Mononuclear cell (primary cell): ENCODE data around the gene ITGA11. TPM values are rescaled to one million over a fixed set of nuclear protein-coding genes. Genes with fewer than 3 reads are reported as not detected.

Experiments
- H3K27me3 ChIP-seq: 2 replicates; pipeline ENCODE4 v1.6.0; 2011; ENCODE audit warnings: low read length, control low read depth; ENCODE audit not compliant: insufficient read depth
- H3K4me1 ChIP-seq: 2 replicates; pipeline ENCODE4 v1.5.1; 2011; ENCODE audit warnings: mild to moderate bottlenecking, low read length, control low read depth; ENCODE audit not compliant: insufficient read depth
- H3K4me3 ChIP-seq: 2 replicates; pipeline ENCODE4 v1.5.1; 2011; ENCODE audit warnings: mild to moderate bottlenecking, low read length, moderate library complexity
- H3K9me3 ChIP-seq: 2 replicates; pipeline ENCODE4 v1.5.1; 2011; ENCODE audit warnings: low read depth, mild to moderate bottlenecking, control low read depth, low read length
- total RNA-seq: library from RNA; depleted of rRNA; stranded (reverse); fragments of >200 nt; gene quantifications from one replicate; pipeline ENCODE4 v1.2.3, GENCODE V29; 2012

Gene ITGA11
- total RNA-seq, 1 donor = under 0.01 TPM

- Histone ChIP-seq H3K9me3 (no peaks in the 10 kb centered on the region), H3K4me1 (peaks cover 2% of the 10 kb centered on the region), H3K27me3 (peaks cover 34% of the 10 kb centered on the region), H3K4me3 (no peak overlapping the region)
Measured at GRCh38 chr15:68436680-68437079, 4.7 kb upstream of the ITGA11 start.

- Histone ChIP-seq H3K4me3 (no peak overlapping the region), H3K27me3 (peaks cover 39% of the 10 kb centered on the region), H3K9me3 (no peaks in the 10 kb centered on the region), H3K4me1 (peaks cover 7% of the 10 kb centered on the region)
Measured at GRCh38 chr15:68435966-68436365, 4.0 kb upstream of the ITGA11 start.

GRCh38 chr15:68434021-68434420 lies 2.1 kb upstream of the ITGA11 start:
- H3K4me1 ChIP-seq = peaks cover 7% of the 10 kb centered on the region
- no peaks in the 10 kb centered on the region for H3K9me3 ChIP-seq
- no peak overlapping the region for H3K4me3 ChIP-seq
- H3K27me3 ChIP-seq = peaks cover 54% of the 10 kb centered on the region

GRCh38 chr15:68433551-68433950 lies 1.6 kb upstream of the ITGA11 start:
- Histone ChIP-seq H3K4me1 (peaks cover 7% of the 10 kb centered on the region), H3K27me3 (peaks cover 54% of the 10 kb centered on the region), H3K4me3 (no peak overlapping the region), H3K9me3 (no peaks in the 10 kb centered on the region)

- no peak overlapping the region for H3K4me3 ChIP-seq
Measured at GRCh38 chr15:68432441-68433064, 590 bp upstream of the ITGA11 start.

GRCh38 chr15:68431037-68431791 lies 749 bp downstream of the ITGA11 start:
- H3K4me1 ChIP-seq = peaks cover 7% of the 10 kb centered on the region
- H3K4me3 ChIP-seq = no peak overlapping the region
- H3K27me3 ChIP-seq = peaks cover 54% of the 10 kb centered on the region
- no peaks in the 10 kb centered on the region for H3K9me3 ChIP-seq

More at GRCh38 chr15:68432441-68433064, 590 bp upstream of the ITGA11 start:
- H3K4me1 ChIP-seq = peaks cover 7% of the 10 kb centered on the region
- H3K9me3 ChIP-seq = no peaks in the 10 kb centered on the region
- peaks cover 54% of the 10 kb centered on the region for H3K27me3 ChIP-seq

GRCh38 chr15:68430471-68431036 lies 1.4 kb downstream of the ITGA11 start:
- Histone ChIP-seq H3K4me3 (no peak overlapping the region), H3K27me3 (peaks cover 50% of the 10 kb centered on the region), H3K4me1 (peaks cover 7% of the 10 kb centered on the region), H3K9me3 (no peaks in the 10 kb centered on the region)

- Histone ChIP-seq H3K4me3 (no peak overlapping the region), H3K9me3 (no peaks in the 10 kb centered on the region), H3K27me3 (peaks cover 49% of the 10 kb centered on the region), H3K4me1 (peaks cover 7% of the 10 kb centered on the region)
Measured at GRCh38 chr15:68429691-68430470, 2.1 kb downstream of the ITGA11 start.

GRCh38 chr15:68428431-68428940 lies 3.5 kb downstream of the ITGA11 start:
- no peak overlapping the region for H3K4me3 ChIP-seq
- H3K4me1 ChIP-seq = peaks cover 7% of the 10 kb centered on the region
- H3K9me3 ChIP-seq = no peaks in the 10 kb centered on the region
- peaks cover 36% of the 10 kb centered on the region for H3K27me3 ChIP-seq

- Histone ChIP-seq H3K4me3 (no peak overlapping the region), H3K4me1 (peaks cover 7% of the 10 kb centered on the region), H3K27me3 (peaks cover 31% of the 10 kb centered on the region), H3K9me3 (no peaks in the 10 kb centered on the region)
Measured at GRCh38 chr15:68427963-68428362, 4.0 kb downstream of the ITGA11 start.

- Histone ChIP-seq H3K4me1 (peaks cover 7% of the 10 kb centered on the region), H3K9me3 (no peaks in the 10 kb centered on the region), H3K4me3 (no peak overlapping the region), H3K27me3 (peaks cover 25% of the 10 kb centered on the region)
Measured at GRCh38 chr15:68427366-68427765, 4.6 kb downstream of the ITGA11 start.

GRCh38 chr15:68426116-68426515 lies 5.8 kb downstream of the ITGA11 start:
- Histone ChIP-seq H3K9me3 (no peaks in the 10 kb centered on the region), H3K4me1 (no peaks in the 10 kb centered on the region), H3K4me3 (no peak overlapping the region), H3K27me3 (peaks cover 17% of the 10 kb centered on the region)

GRCh38 chr15:68425428-68426060 lies 6.4 kb downstream of the ITGA11 start:
- Histone ChIP-seq H3K27me3 (peaks cover 12% of the 10 kb centered on the region), H3K4me3 (no peak overlapping the region), H3K9me3 (no peaks in the 10 kb centered on the region), H3K4me1 (no peaks in the 10 kb centered on the region)

GRCh38 chr15:68424754-68425390 lies 7.1 kb downstream of the ITGA11 start:
- no peak overlapping the region for H3K4me3 ChIP-seq
- H3K4me1 ChIP-seq = no peaks in the 10 kb centered on the region
- no peaks in the 10 kb centered on the region for H3K9me3 ChIP-seq
- H3K27me3 ChIP-seq = peaks cover 5% of the 10 kb centered on the region
